A549 (cell line): ENCODE results near the gene ATP5PB. TPM values are rescaled to one million over a fixed set of nuclear protein-coding genes. Genes with fewer than 3 reads are reported as not detected.

ENCODE experiments used
- ATAC-seq, 2 experiments: fragments of 200-7000 bp in 1 of 2; fragments of >200 bp in 1 of 2; cut with Nextera tagmentation in 1 of 2; cut with Tn5 transposase in 1 of 2; 3 replicates each; pipeline versions ENCODE4 v1.8.0 to v1.9.1; 2018 to 2020; ENCODE audit warnings: mild to moderate bottlenecking in 1 of 2, moderate library complexity in 1 of 2
- CTCF ChIA-PET: fragments of 300-600 bp; sonication (Branson Sonifier 250); formaldehyde crosslinking; extraction: SDS; loops from one replicate; lab custom pipeline; 2021; ENCODE audit warnings: antibody characterized with exemption, inconsistent platforms; lab: Yijun Ruan, JAX
- POLR2A ChIA-PET: fragments of 350-600 bp; formaldehyde crosslinking; extraction: SDS; loops from one replicate; lab custom pipeline; 2021; ENCODE audit warnings: antibody characterized with exemption, inconsistent platforms; lab: Yijun Ruan, JAX
- DNase-seq, 2 experiments: peaks; one replicate each; pipeline versions ENCODE4 v3.0.0 to v3.0.0-alpha.2; 2011 to 2016; ENCODE audit warnings: low read depth in 1 of 2, low spot score in 1 of 2
- FAIRE-seq: peaks from 2 replicates; lab custom pipeline; 2011; peaks lifted over from hg19 to GRCh38; lab: Jason Lieb, UNC
- H3K27ac ChIP-seq, 2 experiments: fragments of >200 bp; sonication (Bioruptor Twin); formaldehyde crosslinking; 3 replicates each; pipeline ENCODE4 v1.5.1; 2016 to 2017
- H3K4me1 ChIP-seq: fragments of >200 bp; sonication (Bioruptor Twin); formaldehyde crosslinking; 3 replicates; pipeline ENCODE4 v1.6.1; 2016
- H3K4me2 ChIP-seq: fragments of >200 bp; sonication (Bioruptor Twin); formaldehyde crosslinking; 3 replicates; pipeline ENCODE4 v1.6.1; 2016
- H3K4me3 ChIP-seq: fragments of >200 bp; sonication (Bioruptor Twin); formaldehyde crosslinking; 3 replicates; pipeline ENCODE4 v1.5.1; 2016
- H3K9me3 ChIP-seq: fragments of >200 bp; sonication (Bioruptor Twin); formaldehyde crosslinking; 3 replicates; pipeline ENCODE4 v1.6.1; 2016
- BCL3 ChIP-seq: fragments of >200 bp; sonication (Bioruptor Twin); formaldehyde crosslinking; IDR thresholded peaks from 3 replicates; pipeline ENCODE4 v1.6.1; 2016
- CBX2 ChIP-seq: fragments of 200-600 bp; sonication (generic); IDR thresholded peaks from 2 replicates; pipeline ENCODE4 v1.6.1; 2016; ENCODE audit warnings: low read depth, mild to moderate bottlenecking, borderline replicate concordance
- CHD4 ChIP-seq: fragments of 200-600 bp; sonication (generic); IDR thresholded peaks from 2 replicates; pipeline ENCODE4 v1.6.1; 2016; ENCODE audit warnings: antibody characterized with exemption, mild to moderate bottlenecking, borderline replicate concordance
- CTCF ChIP-seq: fragments of >200 bp; sonication (Bioruptor Twin); formaldehyde crosslinking; IDR thresholded peaks from 3 replicates; pipeline ENCODE4 v1.5.1; 2016
- EHF ChIP-seq: fragments of 250-450 bp; sonication (Bioruptor Pico); IDR thresholded peaks from 2 replicates; pipeline ENCODE4 v1.5.0; 2020; ENCODE audit warnings: mild to moderate bottlenecking
- EHMT2 ChIP-seq: fragments of 200-600 bp; sonication (generic); IDR thresholded peaks from 2 replicates; pipeline ENCODE4 v1.6.1; 2016; ENCODE audit warnings: antibody characterized with exemption, low read depth, mild to moderate bottlenecking, moderate library complexity
- ELK1 ChIP-seq: fragments of 150-350 bp; IDR thresholded peaks from 2 replicates; pipeline ENCODE4 v1.6.1; 2014; ENCODE audit warnings: low read depth, mild to moderate bottlenecking, low read length
- FOSL2 ChIP-seq, 2 experiments: fragments of 450-650 bp in 1 of 2; fragments of >200 bp in 1 of 2; sonication (Bioruptor Twin) in 1 of 2; formaldehyde crosslinking; IDR thresholded peaks; 2 replicates each; pipeline versions ENCODE4 v1.5.0 to v1.6.1; 2016 to 2020; ENCODE audit warnings: mild to moderate bottlenecking in 1 of 2, moderate library complexity in 1 of 2
- FOXS1 ChIP-seq: fragments of 250-450 bp; sonication (Bioruptor Pico); IDR thresholded peaks from 2 replicates; pipeline ENCODE4 v1.5.0; 2020; ENCODE audit warnings: mild to moderate bottlenecking, moderate library complexity
- GATA3 ChIP-seq: IDR thresholded peaks from 2 replicates; pipeline ENCODE4 v1.6.1; 2012; ENCODE audit warnings: borderline replicate concordance
- HDAC2 ChIP-seq: fragments of 200-600 bp; sonication (generic); IDR thresholded peaks from 2 replicates; pipeline ENCODE4 v1.6.1; 2016
- HOXA7 ChIP-seq: fragments of 250-450 bp; sonication (Bioruptor Pico); IDR thresholded peaks from 2 replicates; pipeline ENCODE4 v1.5.0; 2020; ENCODE audit warnings: mild to moderate bottlenecking, moderate library complexity
- HOXB13 ChIP-seq: fragments of 250-450 bp; sonication (Bioruptor Pico); IDR thresholded peaks from 2 replicates; pipeline ENCODE4 v1.5.0; 2020; ENCODE audit warnings: low read depth, mild to moderate bottlenecking, moderate library complexity
- JUN ChIP-seq, 2 experiments: fragments of >200 bp; sonication (Bioruptor Twin); formaldehyde crosslinking; IDR thresholded peaks; 2 replicates in 1 of 2; 3 replicates in 1 of 2; pipeline ENCODE4 v1.6.1; 2016 to 2017
- MAFK ChIP-seq: fragments of 450-650 bp; IDR thresholded peaks from 2 replicates; pipeline ENCODE4 v1.6.1; 2014; ENCODE audit not compliant: partially characterized antibody
- MAX ChIP-seq: IDR thresholded peaks from 2 replicates; pipeline ENCODE4 v1.6.1; 2012
- MYC ChIP-seq: IDR thresholded peaks from 2 replicates; pipeline ENCODE4 v1.6.1; 2012; ENCODE audit warnings: mild to moderate bottlenecking, inconsistent platforms, low read length, improper control_type of control experiment, borderline replicate concordance
- NR3C1 ChIP-seq: fragments of >200 bp; sonication (Bioruptor Twin); formaldehyde crosslinking; IDR thresholded peaks from 3 replicates; pipeline ENCODE4 v1.6.1; 2017
- PBX3 ChIP-seq: IDR thresholded peaks from 2 replicates; pipeline ENCODE4 v1.6.1; 2012
- PHF8 ChIP-seq: fragments of 200-600 bp; sonication (generic); IDR thresholded peaks from 2 replicates; pipeline ENCODE4 v1.6.1; 2016; ENCODE audit warnings: low read depth, mild to moderate bottlenecking, antibody characterized with exemption, moderate library complexity, borderline replicate concordance
- POLR2AphosphoS2 ChIP-seq: conservative IDR thresholded peaks from 2 replicates; pipeline ENCODE4 v1.6.1; 2012; ENCODE audit warnings: low read length, improper control_type of control experiment, inconsistent platforms
- RAD21 ChIP-seq, 2 experiments: fragments of >200 bp in 1 of 2; sonication (Bioruptor Twin) in 1 of 2; formaldehyde crosslinking in 1 of 2; IDR thresholded peaks in 1 of 2; conservative IDR thresholded peaks in 1 of 2; 2 replicates in 1 of 2; 3 replicates in 1 of 2; pipeline ENCODE4 v1.6.1; 2012 to 2018; ENCODE audit warnings: inconsistent platforms in 1 of 2
- RNF2 ChIP-seq: fragments of 200-600 bp; sonication (generic); IDR thresholded peaks from 2 replicates; pipeline ENCODE4 v1.6.1; 2016; ENCODE audit warnings: low read depth, mild to moderate bottlenecking, antibody characterized with exemption, moderate library complexity, borderline replicate concordance
- SMC3 ChIP-seq: fragments of >200 bp; sonication (Bioruptor Twin); formaldehyde crosslinking; IDR thresholded peaks from 3 replicates; pipeline ENCODE4 v1.6.1; 2018; ENCODE audit warnings: inconsistent platforms
- TFCP2L1 ChIP-seq: fragments of 250-450 bp; sonication (Bioruptor Pico); IDR thresholded peaks from 2 replicates; pipeline ENCODE4 v1.5.0; 2021; ENCODE audit warnings: mild to moderate bottlenecking
- ZC3H11A ChIP-seq: fragments of 450-650 bp; IDR thresholded peaks from 2 replicates; pipeline ENCODE4 v1.6.1; 2014; ENCODE audit warnings: antibody characterized with exemption, mild to moderate bottlenecking
- ZFP36 ChIP-seq: fragments of 450-650 bp; IDR thresholded peaks from 2 replicates; pipeline ENCODE4 v1.6.1; 2014; ENCODE audit warnings: borderline replicate concordance; ENCODE audit not compliant: partially characterized antibody
- WGBS: methylation state at CpG from one replicate; pipeline ENCODE4 v1.1.6; 2017; ENCODE audit errors: missing lambda C conversion rate; 5-methylcytosine and 5-hydroxymethylcytosine counted together
- polyA plus RNA-seq, 4 experiments: library from polyadenylated mRNA; depleted of rRNA in 3 of 4; stranded (reverse); fragments of >200 nt; fragmentation: RNase III in 1 of 4; extraction: RNeasy Plus Mini Kit Qiagen cat#74134 plus additional on column Dnase treatment in 1 of 4; gene quantifications; 2 replicates in 3 of 4; 3 replicates in 1 of 4; pipeline ENCODE4 v1.2.3, GENCODE V29; 2011 to 2017

The ATP5PB gene
- polyA plus RNA-seq, 2 of the 4 experiments (the other 2 are of a cell fraction), result 275 to 300 TPM

GRCh38 chr1:111399792-111400610 is 49.3 kb upstream of the ATP5PB start:
- Histone ChIP-seq H3K4me1 (no peaks in the 10 kb centered on the region), H3K4me3 (no peak overlapping the region), H3K4me2 (no peak overlapping the region; the same call in 2 of the 3 replicates), H3K9me3 (no peaks in the 10 kb centered on the region), H3K27ac (no peak overlapping the region)
- CTCF ChIA-PET, result interaction anchor here (0.6 to 10.2 kb wide), 22 partner anchors 9 to 201 kb away, joined by 3 to 174 read pairs (median 4); partner anchors contain the start of gene CHI3L2
- TF ChIP-seq SMC3, result peak; percentile 69
- peak; percentile 65 to 66 for TF ChIP-seq RAD21 (conservative IDR thresholded peaks at IDR 0.05 in 1 of 2, IDR thresholded peaks at IDR 0.05 in 1 of 2)
- no peak for TF ChIP-seq ELK1
- TF ChIP-seq CTCF, result peak; percentile 61
- TF ChIP-seq EHF (CRISPR knock-in tag), result no peak
- TF ChIP-seq PHF8, result no peak
- TF ChIP-seq TFCP2L1 (CRISPR knock-in tag), result no peak
- WGBS, result 18% methylated on average over 9 of the region's 9 CpGs
- ATAC-seq (no peak), FAIRE-seq (no peak), DNase-seq (peak; percentile 18 to 33)
- POLR2A ChIA-PET, result interaction anchor here (0.8 kb wide), 1 partner anchor 177 kb away, joined by 3 read pairs; no protein-coding TSS in a partner anchor

GRCh38 chr1:111402083-111402482 is 47.2 kb upstream of the ATP5PB start:
- Histone ChIP-seq H3K9me3 (no peaks in the 10 kb centered on the region), H3K4me1 (no peaks in the 10 kb centered on the region), H3K27ac (no peak overlapping the region), H3K4me3 (no peak overlapping the region), H3K4me2 (no peak overlapping the region)
- DNase-seq (no peak), ATAC-seq (no peak), FAIRE-seq (no peak)
- ChIA-PET POLR2A (no interaction called here), CTCF (interaction anchor here (10.2 kb wide), 1 partner anchor 179 kb away, joined by 174 read pairs; the partner anchor contains the start of gene CHI3L2)
- no peak for TF ChIP-seq JUN (IDR thresholded peaks at IDR 0.05)
- no peak for TF ChIP-seq GATA3
- TF ChIP-seq MYC, result no peak
- TF ChIP-seq HOXA7, result no peak
- no peak for TF ChIP-seq FOSL2 (IDR thresholded peaks at IDR 0.05)
- TF ChIP-seq FOSL2 (CRISPR knock-in tag; IDR thresholded peaks at IDR 0.05), result no peak
- TF ChIP-seq MAX, result no peak
- TF ChIP-seq MAFK, result no peak
- TF ChIP-seq ZFP36, result no peak
- no peak for TF ChIP-seq RNF2
- WGBS, result 69% methylated on average over 5 of the region's 5 CpGs

GRCh38 chr1:111404588-111404987 is 44.7 kb upstream of the ATP5PB start:
- no peak for TF ChIP-seq PBX3
- no peak for TF ChIP-seq ZFP36
- no peak for TF ChIP-seq EHMT2
- no peak for TF ChIP-seq BCL3
- no peak for TF ChIP-seq CHD4
- TF ChIP-seq POLR2AphosphoS2, result no peak
- TF ChIP-seq NR3C1, result no peak
- TF ChIP-seq CBX2, result no peak
- TF ChIP-seq FOXS1 (CRISPR knock-in tag), result no peak
- TF ChIP-seq HDAC2, result no peak
- TF ChIP-seq FOSL2 (IDR thresholded peaks at IDR 0.05), result no peak
- no peak for TF ChIP-seq FOSL2 (CRISPR knock-in tag; IDR thresholded peaks at IDR 0.05)
- TF ChIP-seq ZC3H11A, result no peak
- no peak for TF ChIP-seq HOXB13 (CRISPR knock-in tag)
- WGBS, result 65% methylated on average over 4 of the region's 4 CpGs
- ATAC-seq (no peak), FAIRE-seq (no peak), DNase-seq (no peak)
- ChIA-PET POLR2A (no interaction called here), CTCF (interaction anchor here (1.1 kb wide), 1 partner anchor 182 kb away, joined by 8 read pairs; no protein-coding TSS in a partner anchor)
- no peaks in the 10 kb centered on the region for H3K9me3 ChIP-seq
- no peaks in the 10 kb centered on the region for H3K4me1 ChIP-seq
- H3K27ac ChIP-seq, result no peak overlapping the region
- H3K4me2 ChIP-seq, result no peak overlapping the region
- no peak overlapping the region for H3K4me3 ChIP-seq
